ENCODE results near the gene KLK5.
"Not testable (repeated sequence)": the region's sequence is repeated elsewhere in the genome, so short reads cannot be mapped to it uniquely, and the experiment has no call there.

KLK5 gene, protein sequence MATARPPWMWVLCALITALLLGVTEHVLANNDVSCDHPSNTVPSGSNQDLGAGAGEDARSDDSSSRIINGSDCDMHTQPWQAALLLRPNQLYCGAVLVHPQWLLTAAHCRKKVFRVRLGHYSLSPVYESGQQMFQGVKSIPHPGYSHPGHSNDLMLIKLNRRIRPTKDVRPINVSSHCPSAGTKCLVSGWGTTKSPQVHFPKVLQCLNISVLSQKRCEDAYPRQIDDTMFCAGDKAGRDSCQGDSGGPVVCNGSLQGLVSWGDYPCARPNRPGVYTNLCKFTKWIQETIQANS

DNA sequence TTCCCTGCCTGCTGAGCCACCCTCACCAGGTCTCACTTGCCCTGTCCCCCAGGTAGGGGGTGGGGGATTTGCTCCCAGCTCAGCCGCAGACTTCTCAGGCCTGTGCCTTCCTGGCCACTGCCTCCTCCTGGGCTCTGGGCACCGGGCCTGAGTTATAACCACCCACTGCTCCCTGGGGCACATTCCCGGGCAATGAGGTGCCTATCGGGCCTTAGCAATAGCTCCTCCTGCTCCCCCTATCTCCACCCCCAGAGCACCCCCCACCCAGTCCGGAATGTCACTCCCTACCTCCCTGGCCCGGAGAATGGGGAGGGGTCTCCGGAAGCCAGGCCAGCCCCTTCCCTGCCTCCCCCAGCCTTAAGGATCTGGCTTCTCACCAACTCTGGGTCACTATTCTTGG, at the start of gene KLK5:
TSS of gene KLK5 (minus strand) at position 129 of the 400 bp plus-strand sequence. CDS start 381 bp downstream, outside the sequence.
- H3K36me3 ChIP-seq (ENCODE audit: control insufficient read depth, insufficient read depth, low read length) = no peaks in the 10 kb centered on the region

DNA sequence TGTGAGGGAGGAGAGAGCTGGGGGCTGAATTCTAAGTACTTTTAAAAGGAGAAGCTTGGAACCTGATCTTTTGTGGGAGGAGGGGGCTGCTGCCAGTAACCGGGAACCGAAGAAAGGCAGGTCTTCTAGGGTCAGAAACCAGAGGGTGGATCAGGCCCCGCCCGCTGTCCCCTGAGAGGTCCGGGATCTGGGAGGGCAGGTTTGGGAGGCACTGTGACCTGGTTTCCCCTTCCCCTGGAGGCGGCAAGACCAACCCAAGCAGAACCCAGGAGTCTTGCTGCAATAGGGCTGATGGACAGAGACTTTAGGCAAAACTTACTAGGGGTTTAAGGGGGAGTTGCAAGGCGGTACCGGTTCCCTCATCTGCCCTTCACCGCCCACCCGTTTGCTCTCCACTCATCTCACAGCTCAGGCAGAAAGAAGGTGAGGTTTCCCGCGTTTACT, 49.3 kb upstream of the KLK5 start:
- Histone ChIP-seq H3K27ac (ENCODE audit: low read depth, low read length) (no peak overlapping the region), H3K4me3 (ENCODE audit: low read length) (no peak overlapping the region), H3K4me1 (ENCODE audit: control insufficient read depth, insufficient read depth, low read length) (no peaks in the 10 kb centered on the region), H3K9ac (ENCODE audit: low read length) (no peak overlapping the region), H3K27me3 (ENCODE audit: control insufficient read depth, insufficient read depth, low read length) (peaks cover 7% of the 10 kb centered on the region), H3K36me3 (ENCODE audit: control insufficient read depth, insufficient read depth, low read length) (no peaks in the 10 kb centered on the region)

More for the DNA sequence above, at the start of gene KLK5:
- Histone ChIP-seq H3K4me3 (ENCODE audit: low read length) (no peak within 1 kb of the TSS), H3K9ac (ENCODE audit: low read length) (no peak within 1 kb of the TSS), H3K27ac (ENCODE audit: low read depth, low read length) (no peak within 1 kb of the TSS), H3K4me1 (ENCODE audit: control insufficient read depth, insufficient read depth, low read length) (no peaks in the 10 kb centered on the region), H3K27me3 (ENCODE audit: control insufficient read depth, insufficient read depth, low read length) (peaks cover 3% of the 10 kb centered on the region)

DNA sequence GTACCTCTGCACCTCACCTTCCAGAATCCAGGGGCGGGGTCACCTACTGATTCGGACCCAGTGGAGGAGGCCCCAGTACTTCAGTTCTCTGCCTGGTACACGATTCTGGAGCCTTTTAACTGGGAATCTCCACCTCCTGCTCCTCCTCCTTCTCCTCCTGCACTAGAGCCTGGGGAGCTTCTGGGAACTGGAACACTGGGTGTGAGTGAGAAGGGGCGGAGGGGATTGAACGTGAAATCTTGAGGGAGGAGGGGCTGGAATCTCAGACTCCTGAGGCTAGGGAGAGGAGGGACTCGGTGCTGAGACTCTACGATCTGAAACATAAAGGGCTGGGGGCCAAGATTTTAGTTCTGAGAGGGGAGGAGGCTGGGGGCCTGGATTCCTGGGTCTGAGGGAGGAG, 48.7 kb upstream of the KLK5 start, which contains the start of gene KLK8:
TSS of gene KLK8 (minus strand) at position 90 of the 400 bp plus-strand sequence. CDS start 437 bp downstream, outside the sequence.
- Histone ChIP-seq H3K4me1 (ENCODE audit: control insufficient read depth, insufficient read depth, low read length) (no peaks in the 10 kb centered on the region), H3K36me3 (ENCODE audit: control insufficient read depth, insufficient read depth, low read length) (no peaks in the 10 kb centered on the region), H3K27ac (ENCODE audit: low read depth, low read length) (no peak within 1 kb of the TSS), H3K27me3 (ENCODE audit: control insufficient read depth, insufficient read depth, low read length) (peaks cover 7% of the 10 kb centered on the region), H3K4me3 (ENCODE audit: low read length) (no peak within 1 kb of the TSS), H3K9ac (ENCODE audit: low read length) (no peak within 1 kb of the TSS)

DNA sequence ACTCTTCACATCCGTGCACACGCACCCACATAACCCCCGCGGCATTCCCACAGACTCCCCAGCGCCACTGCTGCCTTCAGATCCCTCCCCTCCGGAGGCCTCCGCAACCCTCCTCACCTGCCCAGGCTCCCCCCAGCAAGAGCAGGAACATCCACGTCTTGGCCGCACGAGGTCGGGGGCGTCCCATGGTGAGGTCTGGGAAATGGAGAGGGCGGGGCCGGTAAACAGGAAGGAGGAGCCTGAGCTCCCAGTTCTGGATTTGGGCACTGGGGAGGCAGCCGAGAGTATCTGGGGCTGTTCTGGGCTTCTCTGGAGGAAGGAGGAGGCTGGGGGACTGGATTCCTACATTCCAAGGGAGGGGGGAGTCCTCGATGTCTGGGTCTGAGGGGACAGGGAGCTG, 48.1 kb upstream of the KLK5 start:
- Histone ChIP-seq H3K27me3 (ENCODE audit: control insufficient read depth, insufficient read depth, low read length) (peaks cover 7% of the 10 kb centered on the region), H3K27ac (ENCODE audit: low read depth, low read length) (no peak overlapping the region), H3K4me3 (ENCODE audit: low read length) (no peak overlapping the region), H3K9ac (ENCODE audit: low read length) (no peak overlapping the region), H3K36me3 (ENCODE audit: control insufficient read depth, insufficient read depth, low read length) (no peaks in the 10 kb centered on the region), H3K4me1 (ENCODE audit: control insufficient read depth, insufficient read depth, low read length) (no peaks in the 10 kb centered on the region)

DNA sequence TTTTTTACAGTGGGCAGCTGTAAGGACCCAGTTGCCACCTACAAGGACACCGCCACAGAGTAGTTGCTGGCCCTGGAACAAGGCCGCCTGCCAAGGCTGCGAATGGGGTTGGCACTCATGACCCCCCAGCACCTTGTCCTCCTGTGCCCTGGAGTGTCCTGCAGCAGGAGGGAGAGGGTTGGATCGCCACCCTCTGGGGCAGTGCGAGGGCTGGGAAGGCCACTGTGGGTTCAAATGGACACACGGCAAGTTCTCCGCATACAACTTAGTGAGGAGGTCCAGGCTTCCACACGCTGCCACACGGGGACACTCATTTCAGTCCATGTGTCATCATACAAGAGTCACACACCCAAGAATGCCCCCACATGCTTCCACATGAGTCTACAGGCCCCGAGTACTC, 47.6 kb upstream of the KLK5 start:
- Histone ChIP-seq H3K27ac (ENCODE audit: low read depth, low read length) (no peak overlapping the region), H3K36me3 (ENCODE audit: control insufficient read depth, insufficient read depth, low read length) (no peaks in the 10 kb centered on the region), H3K4me1 (ENCODE audit: control insufficient read depth, insufficient read depth, low read length) (no peaks in the 10 kb centered on the region), H3K27me3 (ENCODE audit: control insufficient read depth, insufficient read depth, low read length) (peaks cover 7% of the 10 kb centered on the region), H3K9ac (ENCODE audit: low read length) (no peak overlapping the region), H3K4me3 (ENCODE audit: low read length) (no peak overlapping the region)

DNA sequence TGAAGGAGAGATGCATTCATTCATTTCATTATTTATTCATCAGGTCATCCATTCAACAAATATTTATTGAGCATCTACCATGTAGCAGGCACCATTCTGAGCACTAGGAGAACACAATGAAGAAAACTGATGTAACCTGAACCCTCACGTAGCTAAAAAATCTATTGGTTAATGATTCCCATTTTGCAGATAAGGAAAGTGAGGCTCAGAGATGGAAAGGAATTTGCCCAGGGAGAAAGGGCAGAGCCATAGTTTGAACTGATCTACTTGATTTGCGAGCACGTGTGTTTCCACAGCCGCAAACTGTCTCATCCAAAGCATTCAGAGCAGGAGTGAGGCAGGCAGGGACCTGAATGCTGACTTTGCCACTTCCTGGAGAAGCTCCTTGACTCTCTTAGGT, 45.8 kb upstream of the KLK5 start:
- H3K4me3 ChIP-seq (ENCODE audit: low read length) = no peak overlapping the region
- no peak overlapping the region for H3K9ac ChIP-seq (ENCODE audit: low read length)
- H3K4me1 ChIP-seq (ENCODE audit: control insufficient read depth, insufficient read depth, low read length) = no peaks in the 10 kb centered on the region
- H3K27me3 ChIP-seq (ENCODE audit: control insufficient read depth, insufficient read depth, low read length) = peaks cover 7% of the 10 kb centered on the region
- H3K27ac ChIP-seq (ENCODE audit: low read depth, low read length) = no peak overlapping the region
- H3K36me3 ChIP-seq (ENCODE audit: control insufficient read depth, insufficient read depth, low read length) = no peaks in the 10 kb centered on the region

DNA sequence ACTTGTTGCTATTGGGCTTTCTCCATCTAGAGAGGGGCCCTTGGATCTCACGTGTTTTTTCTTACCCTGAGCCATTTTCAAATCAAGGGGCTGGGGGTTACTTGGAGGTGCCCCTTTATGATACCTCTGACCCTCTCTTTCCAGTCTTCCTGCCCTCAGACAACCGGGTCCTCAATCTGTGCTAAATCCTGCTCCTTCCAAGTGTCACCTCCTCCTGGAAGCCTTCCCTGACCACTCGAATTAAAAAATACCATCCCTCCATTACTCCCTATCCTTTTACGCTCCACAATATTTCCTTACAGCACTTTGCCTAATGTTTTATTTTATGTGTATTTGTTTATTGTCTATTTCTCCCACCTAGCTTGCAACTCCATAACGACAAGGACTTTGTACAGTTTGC, 45.2 kb upstream of the KLK5 start:
- no peak overlapping the region for H3K27ac ChIP-seq (ENCODE audit: low read depth, low read length)
- H3K36me3 ChIP-seq (ENCODE audit: control insufficient read depth, insufficient read depth, low read length) = no peaks in the 10 kb centered on the region
- H3K4me3 ChIP-seq (ENCODE audit: low read length) = no peak overlapping the region
- peaks cover 7% of the 10 kb centered on the region for H3K27me3 ChIP-seq (ENCODE audit: control insufficient read depth, insufficient read depth, low read length)
- H3K4me1 ChIP-seq (ENCODE audit: control insufficient read depth, insufficient read depth, low read length) = no peaks in the 10 kb centered on the region
- H3K9ac ChIP-seq (ENCODE audit: low read length) = no peak overlapping the region

DNA sequence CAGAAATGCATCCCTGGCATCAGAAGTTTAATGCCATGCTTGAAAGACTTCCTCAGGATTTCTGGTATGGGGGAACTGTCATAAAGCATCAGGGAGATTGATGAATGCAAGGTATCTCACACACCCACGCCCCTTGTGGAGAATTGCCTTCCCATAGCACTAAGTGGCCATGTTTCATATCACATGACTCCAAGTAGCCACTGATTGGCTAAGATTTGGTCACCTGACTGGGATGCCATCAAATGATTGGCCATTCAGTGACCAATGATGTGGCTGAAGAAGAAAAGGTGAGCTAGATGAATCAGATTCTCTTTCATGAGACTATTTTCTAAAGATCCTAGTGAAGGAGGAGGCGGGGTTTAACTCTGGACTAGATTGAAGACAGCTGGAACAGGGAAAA, 41.3 kb upstream of the KLK5 start:
- H3K27me3 ChIP-seq (ENCODE audit: control insufficient read depth, insufficient read depth, low read length) = no peaks in the 10 kb centered on the region
- no peaks in the 10 kb centered on the region for H3K36me3 ChIP-seq (ENCODE audit: control insufficient read depth, insufficient read depth, low read length)
- no peak overlapping the region for H3K4me3 ChIP-seq (ENCODE audit: low read length)
- no peak overlapping the region for H3K9ac ChIP-seq (ENCODE audit: low read length)
- H3K4me1 ChIP-seq (ENCODE audit: control insufficient read depth, insufficient read depth, low read length) = no peaks in the 10 kb centered on the region
- no peak overlapping the region for H3K27ac ChIP-seq (ENCODE audit: low read depth, low read length)

DNA sequence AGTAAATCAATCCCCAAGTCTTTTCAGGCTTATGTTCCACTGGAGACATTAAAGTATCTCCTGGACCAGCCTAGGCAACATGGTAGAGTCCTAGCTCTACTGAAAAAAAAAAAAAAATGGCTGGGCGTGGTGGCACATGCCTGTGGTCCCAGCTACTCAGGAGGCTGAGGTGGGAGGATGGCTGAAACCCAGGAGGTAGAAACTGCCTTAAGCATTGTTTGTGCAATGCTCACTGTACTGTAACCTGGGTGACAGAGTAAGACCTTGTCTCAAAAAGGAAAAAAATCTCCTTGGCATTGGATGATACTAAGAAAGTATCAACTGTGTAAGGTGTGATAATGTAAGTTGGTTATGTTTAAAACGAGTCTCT, 39.8 kb upstream of the KLK5 start:
- H3K4me3 ChIP-seq (ENCODE audit: low read length) = no peak overlapping the region
- H3K4me1 ChIP-seq (ENCODE audit: control insufficient read depth, insufficient read depth, low read length) = no peaks in the 10 kb centered on the region
- no peaks in the 10 kb centered on the region for H3K36me3 ChIP-seq (ENCODE audit: control insufficient read depth, insufficient read depth, low read length)
- H3K27ac ChIP-seq (ENCODE audit: low read depth, low read length) = no peak overlapping the region
- no peaks in the 10 kb centered on the region for H3K27me3 ChIP-seq (ENCODE audit: control insufficient read depth, insufficient read depth, low read length)
- no peak overlapping the region for H3K9ac ChIP-seq (ENCODE audit: low read length)

DNA sequence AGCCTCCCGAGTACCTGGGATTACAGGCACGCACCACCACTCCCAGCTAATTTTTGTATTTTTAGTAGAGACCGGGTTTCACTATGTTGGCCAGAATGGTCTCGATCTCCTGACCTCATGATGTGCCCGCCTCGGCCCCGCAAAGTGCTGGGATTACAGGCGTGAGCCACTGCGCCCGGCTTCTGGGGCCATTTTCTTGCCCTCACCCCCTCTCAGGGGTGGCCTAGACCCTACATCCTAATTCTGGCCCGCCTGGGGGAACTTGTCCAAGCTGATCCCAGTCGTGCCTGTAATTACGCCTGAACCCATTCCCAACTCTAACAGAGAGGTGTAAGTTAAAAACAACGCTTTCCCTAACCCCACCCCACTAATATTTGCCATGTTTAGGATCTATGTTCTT, 31.6 kb upstream of the KLK5 start:
- H3K36me3 ChIP-seq (ENCODE audit: control insufficient read depth, insufficient read depth, low read length); H3K27me3 ChIP-seq (ENCODE audit: control insufficient read depth, insufficient read depth, low read length); H3K4me3 ChIP-seq (ENCODE audit: low read length); H3K9ac ChIP-seq (ENCODE audit: low read length); H3K4me1 ChIP-seq (ENCODE audit: control insufficient read depth, insufficient read depth, low read length); H3K27ac ChIP-seq (ENCODE audit: low read depth, low read length): not testable (repeated sequence)

DNA sequence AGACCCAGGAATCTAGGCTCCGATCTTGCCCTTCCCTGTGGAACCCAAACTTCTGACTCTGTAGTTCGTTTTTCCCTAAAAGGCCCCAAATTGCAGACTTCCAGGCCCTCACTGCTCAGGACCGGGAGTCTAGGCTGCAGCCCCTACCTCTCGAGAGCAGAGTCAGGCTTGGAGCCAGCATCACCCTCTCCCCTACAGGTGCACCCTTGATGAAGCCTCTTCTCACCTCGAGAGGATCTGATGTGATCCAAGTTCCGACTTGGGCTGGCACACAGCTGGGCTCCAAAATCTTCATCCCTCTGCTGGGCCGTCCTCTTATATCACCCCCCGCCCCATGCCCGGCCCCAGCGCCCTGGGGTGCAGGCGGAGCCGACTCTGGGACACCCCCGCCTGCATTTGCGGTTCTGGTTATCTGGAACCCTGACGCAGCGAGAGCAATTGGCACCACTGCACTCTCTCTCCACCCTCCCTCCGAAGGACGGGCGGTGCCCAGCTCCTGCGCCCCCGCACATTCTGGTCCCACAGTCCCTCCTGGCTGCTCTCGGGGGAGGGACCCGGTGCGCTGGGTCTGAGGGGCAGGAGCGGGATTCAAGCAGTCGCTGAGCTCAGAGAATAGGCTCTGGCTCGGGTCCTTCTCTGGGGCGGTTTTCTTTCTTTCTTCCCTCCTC, 30.9 kb upstream of the KLK5 start, which contains the start of gene KLK7:
TSS of gene KLK7 (minus strand) at position 293 of the 668 bp plus-strand sequence. CDS start 1,518 bp downstream, outside the sequence.
- H3K27ac ChIP-seq (ENCODE audit: low read depth, low read length) = no peak within 1 kb of the TSS
- H3K27me3 ChIP-seq (ENCODE audit: control insufficient read depth, insufficient read depth, low read length) = peaks cover 5% of the 10 kb centered on the region
- no peak within 1 kb of the TSS for H3K4me3 ChIP-seq (ENCODE audit: low read length)
- no peaks in the 10 kb centered on the region for H3K36me3 ChIP-seq (ENCODE audit: control insufficient read depth, insufficient read depth, low read length)
- H3K9ac ChIP-seq (ENCODE audit: low read length) = no peak within 1 kb of the TSS
- H3K4me1 ChIP-seq (ENCODE audit: control insufficient read depth, insufficient read depth, low read length) = no peaks in the 10 kb centered on the region

DNA sequence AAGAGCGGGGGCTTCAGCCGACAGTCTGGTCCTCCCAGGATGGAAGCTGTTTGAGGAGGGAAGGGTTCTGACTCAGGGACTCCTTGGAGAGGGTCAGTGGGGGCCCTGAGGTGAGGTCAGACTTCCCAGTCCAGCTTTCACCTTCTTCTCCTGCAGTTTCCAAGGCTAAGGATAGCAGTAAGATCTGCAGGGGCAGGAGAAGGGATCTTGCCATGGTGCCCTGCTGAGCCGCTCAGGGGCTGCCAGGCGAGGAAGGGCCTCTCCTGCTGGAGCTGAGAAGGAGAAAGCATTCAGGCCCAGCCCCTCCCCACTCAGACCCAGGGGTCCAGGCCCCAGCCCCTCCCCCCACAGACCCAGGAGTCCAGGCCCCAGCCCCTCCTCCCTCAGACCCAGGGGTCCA, 29.3 kb upstream of the KLK5 start:
- Histone ChIP-seq H3K27ac (ENCODE audit: low read depth, low read length) (no peak overlapping the region), H3K4me3 (ENCODE audit: low read length) (no peak overlapping the region), H3K4me1 (ENCODE audit: control insufficient read depth, insufficient read depth, low read length) (no peaks in the 10 kb centered on the region), H3K9ac (ENCODE audit: low read length) (no peak overlapping the region), H3K27me3 (ENCODE audit: control insufficient read depth, insufficient read depth, low read length) (peaks cover 5% of the 10 kb centered on the region), H3K36me3 (ENCODE audit: control insufficient read depth, insufficient read depth, low read length) (no peaks in the 10 kb centered on the region)
